Hematopoietic multipotent progenitor cell treated with erythropoietin and hydrocortisone succinate and interleukin-3 and kit ligand, for 17 days (in vitro differentiated cells): ENCODE results near the gene TTC33.

Source experiments
- DNase-seq: peaks from one replicate; pipeline ENCODE4 v3.0.0-alpha.2; 2015; ENCODE audit warnings: low spot score

TTC33 gene

DNA sequence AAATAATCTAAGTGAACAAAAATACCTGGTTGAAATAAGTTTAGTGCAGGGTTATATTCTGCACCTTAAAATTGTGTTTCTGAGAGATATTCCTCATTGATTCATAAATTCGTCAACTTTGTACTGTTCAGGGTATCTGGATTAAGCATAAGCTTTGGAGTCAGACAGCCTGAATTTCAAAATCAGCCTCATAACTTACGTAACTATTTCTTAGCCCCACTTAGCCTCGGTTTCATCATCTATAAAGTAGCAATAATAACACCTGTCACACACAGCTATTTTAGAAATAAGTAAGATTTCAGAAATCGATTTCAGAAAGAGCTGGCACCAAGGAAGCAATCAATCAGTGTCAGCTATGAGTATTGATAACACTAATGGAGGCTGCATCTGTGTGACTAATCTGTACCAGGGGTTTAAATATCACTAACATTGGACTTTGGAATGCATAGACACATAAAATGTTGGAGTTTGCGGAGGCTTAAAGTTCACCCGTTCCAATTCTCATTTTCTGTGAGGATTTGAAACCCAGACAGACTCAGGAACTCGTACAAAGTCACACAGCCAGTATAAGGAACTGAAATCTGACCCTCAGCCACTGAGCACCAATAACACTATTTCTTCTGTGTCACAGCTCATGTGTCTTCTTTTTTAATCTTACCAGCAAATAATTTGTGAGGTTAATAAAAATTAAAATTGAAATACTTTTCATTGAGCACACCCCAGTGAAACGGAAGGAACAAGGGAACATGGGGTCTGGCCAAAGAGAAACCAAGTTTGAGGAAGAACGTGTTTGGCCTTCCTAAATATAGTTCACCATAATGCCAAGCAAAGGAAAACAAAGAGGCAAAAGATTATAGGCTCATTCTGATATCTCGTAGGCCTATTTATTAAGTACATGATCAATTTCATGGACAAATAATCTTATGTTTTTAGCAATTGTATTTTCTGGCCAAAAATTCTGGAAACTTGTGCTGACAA lies 270.5 kb downstream of the TTC33 start:
- DNase-seq: no peak

- DNase-seq: no peak
These were observed 271.3 kb downstream of the TTC33 start for GRCh38 chr5:40484495-40484894.

DNA sequence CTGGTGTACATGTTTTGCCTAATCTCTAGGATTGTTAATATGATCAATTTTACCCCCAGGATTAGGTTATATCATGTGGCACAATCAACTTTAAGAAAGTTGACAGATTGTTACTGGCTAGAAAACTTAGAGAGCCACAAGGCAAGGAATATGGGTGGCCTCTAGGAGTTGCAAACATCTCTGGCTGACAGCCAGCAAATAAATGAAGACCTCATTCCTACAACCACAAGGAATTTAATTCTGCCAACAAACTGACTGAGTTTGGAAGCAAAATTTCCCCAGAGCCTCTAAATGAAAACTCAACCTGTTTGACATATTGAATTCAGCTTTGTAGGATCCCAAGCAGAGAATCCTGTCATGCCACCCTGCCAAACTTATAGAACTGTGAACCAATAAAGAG lies 272.4 kb downstream of the TTC33 start:
- no peak for DNase-seq

DNA sequence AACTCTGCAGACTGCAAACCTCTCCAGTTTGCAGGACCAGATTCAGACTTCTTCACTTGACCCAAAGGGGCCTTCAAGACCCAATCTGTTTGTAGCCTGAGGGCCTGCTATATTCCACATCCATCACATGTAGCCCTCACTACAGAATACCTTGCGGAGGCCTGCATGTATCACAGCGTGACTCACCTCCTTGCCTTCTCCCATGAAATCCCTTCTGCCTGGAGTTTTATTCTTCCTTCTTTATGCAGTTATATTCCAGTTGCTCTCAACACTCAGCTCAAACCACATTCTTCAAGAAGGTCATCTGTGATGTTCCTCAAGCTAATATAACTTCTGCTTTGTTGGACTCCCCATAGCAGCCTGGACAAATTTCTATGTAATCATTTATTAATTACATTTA lies 274.5 kb downstream of the TTC33 start:
- no peak for DNase-seq

GRCh38 chr5:40480392-40480791 lies 275.4 kb downstream of the TTC33 start:
- no peak for DNase-seq

GRCh38 chr5:40479939-40480338 lies 275.8 kb downstream of the TTC33 start:
- no peak for DNase-seq

DNA sequence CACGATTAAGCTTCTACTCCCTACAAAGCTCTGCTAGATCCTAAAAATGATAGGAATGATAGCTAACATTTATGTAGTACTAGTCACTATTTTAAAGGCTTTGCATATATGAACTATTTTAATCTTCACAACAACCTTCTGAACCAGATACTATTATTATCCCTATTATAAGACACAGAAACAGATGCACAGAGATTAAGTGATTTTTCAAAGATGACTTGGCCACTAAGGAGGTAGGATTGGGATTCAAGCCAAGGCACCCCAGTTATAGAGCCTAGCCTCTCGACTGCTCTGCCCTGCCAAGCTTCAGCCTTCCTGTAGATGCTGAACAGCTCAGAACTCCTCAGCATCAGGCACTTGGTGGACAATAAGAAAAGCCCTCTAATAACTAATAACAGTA lies 277.0 kb downstream of the TTC33 start:
- no peak for DNase-seq

GRCh38 chr5:40477856-40478546 lies 277.8 kb downstream of the TTC33 start:
- DNase-seq: no peak

GRCh38 chr5:40475561-40475960 lies 280.2 kb downstream of the TTC33 start:
- DNase-seq: no peak

DNA sequence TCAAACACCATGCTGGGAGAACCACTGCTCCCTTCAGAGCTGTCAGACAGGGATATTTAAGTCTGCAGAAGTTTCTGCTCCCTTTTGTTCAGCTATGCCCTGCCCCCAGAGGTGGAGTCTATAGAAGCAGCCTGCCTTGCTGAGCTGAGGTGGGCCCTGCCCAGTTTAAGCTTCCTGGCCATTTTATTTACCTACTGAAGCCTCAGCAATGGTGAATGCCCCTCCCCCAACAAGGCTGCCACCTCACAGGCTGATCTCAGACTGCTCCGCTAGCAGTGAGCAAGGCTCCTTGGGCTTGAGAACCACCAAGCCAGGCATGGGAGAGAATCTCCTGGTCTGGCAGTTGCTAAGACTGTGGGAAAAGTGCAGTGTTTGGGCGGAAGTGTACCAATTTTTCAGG lies 281.5 kb downstream of the TTC33 start:
- no peak for DNase-seq

- DNase-seq: no peak
These were observed 290.3 kb downstream of the TTC33 start for GRCh38 chr5:40465416-40465815.

DNA sequence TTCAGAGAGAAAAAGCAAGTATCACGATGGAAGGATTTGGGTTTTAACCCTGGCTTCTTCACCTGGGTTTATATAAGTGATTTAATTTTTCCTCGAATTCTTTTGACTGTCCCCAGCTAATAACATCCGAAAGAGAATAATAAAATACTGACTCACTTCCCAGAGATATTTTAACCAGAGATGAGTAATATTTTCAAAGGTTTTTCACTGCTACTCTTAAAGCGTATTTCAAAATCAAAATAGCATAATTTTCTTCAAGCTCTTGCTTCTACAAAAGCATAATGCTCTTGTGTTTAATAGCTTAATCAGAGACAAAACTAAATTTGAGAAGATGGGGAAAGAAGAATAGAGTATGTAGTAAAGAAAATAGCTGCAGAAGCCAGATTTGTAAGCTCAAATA lies 291.2 kb downstream of the TTC33 start:
- no peak for DNase-seq
